BJ (cell line): ENCODE results near the gene HIPK1. TPM values are rescaled to one million over a fixed set of nuclear protein-coding genes. Genes with fewer than 3 reads are reported as not detected.

ENCODE experiments used
- CTCF ChIA-PET: fragments of 350-600 bp; formaldehyde crosslinking; extraction: SDS; loops from one replicate; lab custom pipeline; 2021; ENCODE audit warnings: antibody characterized with exemption, inconsistent platforms; lab: Yijun Ruan, JAX
- POLR2A ChIA-PET: fragments of 300-600 bp; sonication (Branson Sonifier 250); formaldehyde crosslinking; extraction: SDS; loops from one replicate; lab custom pipeline; 2021; ENCODE audit warnings: antibody characterized with exemption; lab: Charles Lee
- DNase-seq: peaks from one replicate; pipeline ENCODE4 v3.0.0-alpha.2; 2011; ENCODE audit warnings: low read depth
- H3K27me3 ChIP-seq: 2 replicates; pipeline ENCODE4 v1.6.0; 2011; ENCODE audit warnings: low read length; ENCODE audit not compliant: control insufficient read depth, insufficient read depth
- H3K36me3 ChIP-seq: 2 replicates; pipeline ENCODE4 v1.5.1; 2011; ENCODE audit warnings: low read length; ENCODE audit not compliant: control insufficient read depth, insufficient read depth
- H3K4me3 ChIP-seq: 2 replicates; pipeline ENCODE4 v1.5.1; 2011; ENCODE audit warnings: low read depth, mild to moderate bottlenecking, control low read depth, low read length
- CTCF ChIP-seq: IDR thresholded peaks from 2 replicates; pipeline ENCODE4 v1.5.1; 2011; ENCODE audit warnings: low read depth, mild to moderate bottlenecking, control low read depth, inconsistent platforms, low read length, moderate library complexity; ENCODE audit not compliant: insufficient read depth
- polyA plus RNA-seq: library from polyadenylated mRNA; depleted of rRNA; stranded (reverse); fragments of >200 nt; gene quantifications from 2 replicates; pipeline ENCODE4 v1.2.3, GENCODE V29; 2011

HIPK1 gene
- polyA plus RNA-seq, 1 experiment = 29.7 TPM

- Histone ChIP-seq H3K27me3 (no peaks in the 10 kb centered on the region), H3K4me3 (peak overlapping the region; percentile 45), H3K36me3 (peaks cover 3% of the 10 kb centered on the region; the same call in 1 of the 2 replicates)
- no peak for DNase-seq
- no peak for TF ChIP-seq CTCF
- POLR2A ChIA-PET = no interaction called here
- CTCF ChIA-PET = interaction anchor here (1.2 to 8.7 kb wide), 6 partner anchors 13 to 303 kb away, joined by 3 to 160 read pairs (median 4); no protein-coding TSS in a partner anchor
These were observed 51.0 kb downstream of the HIPK1 start for GRCh38 chr1:113980110-113980509.

GRCh38 chr1:113981962-113982931, 53.1 kb downstream of the HIPK1 start:
- peak overlapping the region; percentile 21 for H3K4me3 ChIP-seq
- TF ChIP-seq CTCF = no peak
- peak; percentile 51 for DNase-seq
- H3K36me3 ChIP-seq = peaks cover 3% of the 10 kb centered on the region; the same call in 1 of the 2 replicates
- ChIA-PET POLR2A (no interaction called here), CTCF (interaction anchor here (0.7 to 8.7 kb wide), 4 partner anchors 12 to 446 kb away, joined by 3 to 160 read pairs (median 4); no protein-coding TSS in a partner anchor)
- H3K27me3 ChIP-seq = no peaks in the 10 kb centered on the region

GRCh38 chr1:113982949-113983348, 53.8 kb downstream of the HIPK1 start:
- no peak for DNase-seq
- CTCF ChIA-PET = interaction anchor here (0.7 to 2.8 kb wide), 2 partner anchors 12 to 300 kb away, joined by 3 to 11 read pairs; no protein-coding TSS in a partner anchor
- Histone ChIP-seq H3K36me3 (peaks cover 3% of the 10 kb centered on the region; the same call in 1 of the 2 replicates), H3K4me3 (peak overlapping the region; percentile 21), H3K27me3 (no peaks in the 10 kb centered on the region)
- POLR2A ChIA-PET = no interaction called here
- no peak for TF ChIP-seq CTCF

GRCh38 chr1:113983391-113983790, 54.3 kb downstream of the HIPK1 start:
- Histone ChIP-seq H3K27me3 (no peaks in the 10 kb centered on the region), H3K36me3 (peaks cover 3% of the 10 kb centered on the region; the same call in 1 of the 2 replicates), H3K4me3 (no peak overlapping the region)
- ChIA-PET POLR2A (no interaction called here), CTCF (interaction anchor here (0.7 to 2.8 kb wide), 3 partner anchors 13 to 362 kb away, joined by 3 to 11 read pairs (median 3); no protein-coding TSS in a partner anchor)
- no peak for DNase-seq
- no peak for TF ChIP-seq CTCF

GRCh38 chr1:113983826-113984225, 54.7 kb downstream of the HIPK1 start:
- H3K36me3 ChIP-seq = peaks cover 3% of the 10 kb centered on the region; the same call in 1 of the 2 replicates
- H3K27me3 ChIP-seq = no peaks in the 10 kb centered on the region
- H3K4me3 ChIP-seq = no peak overlapping the region
- no peak for TF ChIP-seq CTCF
- DNase-seq = no peak
- ChIA-PET POLR2A (no interaction called here), CTCF (interaction anchor here (0.6 to 2.8 kb wide), 3 partner anchors 141 to 362 kb away, joined by 3 to 11 read pairs (median 4); no protein-coding TSS in a partner anchor)
